Glutamatergic neuron (in vitro differentiated cells): ENCODE measurements around the gene SNHG17. TPM values are rescaled to one million over a fixed set of nuclear protein-coding genes. Genes with fewer than 3 reads are reported as not detected.

ENCODE experiments used
- DNase-seq: peaks from one replicate; pipeline ENCODE4 v3.0.0; 2022
- H3K27ac Mint-ChIP-seq: one replicate; pipeline ENCODE4 v1.8.0; 2020; ENCODE audit warnings: mild to moderate bottlenecking, mixed read lengths, inconsistent platforms; ENCODE audit not compliant: unreplicated experiment
- H3K27me3 Mint-ChIP-seq: one replicate; pipeline ENCODE4 v1.8.0; 2020; ENCODE audit warnings: mild to moderate bottlenecking, moderate library complexity, mixed read lengths, inconsistent platforms; ENCODE audit not compliant: unreplicated experiment
- H3K36me3 Mint-ChIP-seq: one replicate; pipeline ENCODE4 v1.8.0; 2020; ENCODE audit warnings: mild to moderate bottlenecking, mixed read lengths, inconsistent platforms; ENCODE audit not compliant: unreplicated experiment
- H3K4me1 Mint-ChIP-seq: one replicate; pipeline ENCODE4 v1.8.0; 2020; ENCODE audit warnings: mild to moderate bottlenecking, low read depth, mixed read lengths, inconsistent platforms; ENCODE audit not compliant: unreplicated experiment
- H3K4me3 Mint-ChIP-seq: one replicate; pipeline ENCODE4 v1.8.0; 2020; ENCODE audit warnings: mild to moderate bottlenecking, mixed read lengths, inconsistent platforms; ENCODE audit not compliant: unreplicated experiment
- H3K9me3 Mint-ChIP-seq: one replicate; pipeline ENCODE4 v1.8.0; 2020; ENCODE audit warnings: mild to moderate bottlenecking, moderate library complexity, mixed read lengths, inconsistent platforms; ENCODE audit not compliant: unreplicated experiment
- total RNA-seq: library from RNA; stranded (reverse); fragmentation: NEBNext Ultra II Directional; extraction: Animal tissue kit (Norgen Biotek cat#: 25700); gene quantifications from one replicate; pipeline ENCODE4 v1.2.1, GENCODE V29; 2021; ENCODE audit not compliant: unreplicated experiment
- TF ChIP-seq, protein P1 (sequence below): fragments of 200-600 bp; sonication (generic); IDR thresholded peaks from one replicate; pipeline ENCODE4 v1.5.0; 2021; ENCODE audit not compliant: partially characterized antibody, unreplicated experiment

The SNHG17 gene
- total RNA-seq, 1 donor from 2014 or later: 33.0 TPM

DNA sequence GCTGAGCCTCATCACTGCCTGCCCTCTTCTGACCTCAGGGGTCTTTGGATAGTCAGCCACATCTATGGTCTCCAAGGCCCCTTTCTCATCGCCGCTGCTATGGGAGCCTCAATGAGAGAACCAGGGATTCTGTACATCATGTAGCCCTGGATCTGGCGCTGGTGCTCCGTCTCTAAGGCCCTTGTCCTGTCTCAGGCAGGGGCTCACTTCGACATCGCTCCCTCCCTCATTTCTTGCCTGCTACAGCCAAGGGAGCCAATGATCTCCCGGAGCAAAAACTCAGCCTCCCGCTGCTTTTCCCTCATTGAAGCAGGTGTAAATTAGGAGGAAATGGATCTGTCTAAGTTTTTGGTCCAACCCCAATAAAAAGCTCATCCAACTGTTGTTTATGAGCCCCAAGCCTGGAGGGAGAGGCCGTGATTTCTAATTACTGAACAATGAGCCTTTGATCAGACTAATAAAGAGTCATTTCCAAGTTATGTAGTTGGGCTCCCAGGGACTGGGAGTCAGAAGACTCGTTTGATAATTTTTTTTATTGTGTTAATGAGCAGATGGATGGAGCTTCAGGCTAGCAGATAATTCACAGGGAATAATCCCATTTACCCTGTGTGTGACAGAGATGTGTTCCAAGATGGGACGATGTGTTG lies 58.0 kb downstream of the SNHG17 start:
- H3K36me3 Mint-ChIP-seq: no peaks in the 10 kb centered on the region
- TF ChIP-seq, protein P1, sequence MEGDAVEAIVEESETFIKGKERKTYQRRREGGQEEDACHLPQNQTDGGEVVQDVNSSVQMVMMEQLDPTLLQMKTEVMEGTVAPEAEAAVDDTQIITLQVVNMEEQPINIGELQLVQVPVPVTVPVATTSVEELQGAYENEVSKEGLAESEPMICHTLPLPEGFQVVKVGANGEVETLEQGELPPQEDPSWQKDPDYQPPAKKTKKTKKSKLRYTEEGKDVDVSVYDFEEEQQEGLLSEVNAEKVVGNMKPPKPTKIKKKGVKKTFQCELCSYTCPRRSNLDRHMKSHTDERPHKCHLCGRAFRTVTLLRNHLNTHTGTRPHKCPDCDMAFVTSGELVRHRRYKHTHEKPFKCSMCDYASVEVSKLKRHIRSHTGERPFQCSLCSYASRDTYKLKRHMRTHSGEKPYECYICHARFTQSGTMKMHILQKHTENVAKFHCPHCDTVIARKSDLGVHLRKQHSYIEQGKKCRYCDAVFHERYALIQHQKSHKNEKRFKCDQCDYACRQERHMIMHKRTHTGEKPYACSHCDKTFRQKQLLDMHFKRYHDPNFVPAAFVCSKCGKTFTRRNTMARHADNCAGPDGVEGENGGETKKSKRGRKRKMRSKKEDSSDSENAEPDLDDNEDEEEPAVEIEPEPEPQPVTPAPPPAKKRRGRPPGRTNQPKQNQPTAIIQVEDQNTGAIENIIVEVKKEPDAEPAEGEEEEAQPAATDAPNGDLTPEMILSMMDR: no peak
- H3K9me3 Mint-ChIP-seq: peaks cover 3% of the 10 kb centered on the region
- no peak overlapping the region for H3K4me3 Mint-ChIP-seq
- peaks cover 3% of the 10 kb centered on the region for H3K27me3 Mint-ChIP-seq
- DNase-seq: no peak
- H3K27ac Mint-ChIP-seq: no peak overlapping the region
- H3K4me1 Mint-ChIP-seq: no peaks in the 10 kb centered on the region

DNA sequence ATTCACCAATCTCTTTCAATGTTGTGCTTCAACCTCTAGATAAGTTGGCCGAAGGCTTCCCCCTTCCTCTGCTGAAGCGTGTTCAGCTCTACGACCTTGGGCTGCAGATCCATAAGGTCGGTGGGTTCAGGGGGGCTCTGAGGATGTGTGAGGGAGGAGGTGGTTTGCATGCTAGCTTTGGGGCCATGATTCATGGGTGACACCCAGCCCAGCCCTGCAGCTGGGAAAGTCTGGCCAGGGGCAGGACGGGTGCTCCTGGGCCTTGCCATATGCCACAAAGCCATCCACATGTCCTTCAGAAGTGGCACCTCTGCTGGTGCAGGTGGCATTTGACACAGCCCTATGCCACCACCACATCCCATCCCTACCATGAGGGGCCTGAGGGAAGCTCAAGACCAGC lies 61.2 kb downstream of the SNHG17 start:
- Mint-ChIP-seq H3K27me3 (peaks cover 3% of the 10 kb centered on the region), H3K9me3 (peaks cover 3% of the 10 kb centered on the region), H3K27ac (no peak overlapping the region), H3K36me3 (no peaks in the 10 kb centered on the region), H3K4me3 (no peak overlapping the region), H3K4me1 (no peaks in the 10 kb centered on the region)
- no peak for DNase-seq
- TF ChIP-seq, protein P1: no peak

DNA sequence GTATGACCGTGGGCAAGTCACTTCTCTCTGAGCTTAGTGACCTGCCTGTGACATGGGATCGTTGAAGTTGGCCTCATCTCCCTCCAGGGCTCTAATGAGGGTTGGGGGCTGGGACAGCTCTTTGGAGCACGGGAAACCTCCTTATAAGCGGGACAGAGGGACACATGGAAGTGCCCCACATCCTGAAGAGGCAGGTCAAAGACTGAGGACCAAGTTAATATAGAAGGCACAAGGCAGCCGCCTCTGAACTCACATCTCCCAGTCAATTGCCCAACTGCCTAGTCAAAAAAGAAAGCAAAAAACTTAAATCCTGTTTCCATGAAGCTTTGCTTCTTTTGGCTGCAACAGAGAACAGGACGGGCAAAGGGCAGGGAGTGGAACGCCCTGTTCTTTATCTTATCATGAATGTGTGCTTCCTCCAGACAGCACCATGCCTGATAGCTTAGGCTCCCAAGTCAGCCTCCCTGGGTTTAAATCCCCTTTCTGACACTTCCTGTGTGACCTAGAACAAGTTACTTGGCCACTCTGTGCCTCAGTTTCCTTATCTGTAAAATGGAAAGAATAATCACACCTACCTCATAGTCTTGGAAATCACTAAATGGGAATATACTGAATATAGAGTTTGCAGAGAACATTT lies 61.8 kb downstream of the SNHG17 start:
- no peaks in the 10 kb centered on the region for H3K36me3 Mint-ChIP-seq
- H3K4me3 Mint-ChIP-seq: no peak overlapping the region
- no peak overlapping the region for H3K27ac Mint-ChIP-seq
- H3K4me1 Mint-ChIP-seq: no peaks in the 10 kb centered on the region
- no peak for DNase-seq
- TF ChIP-seq, protein P1: no peak
- peaks cover 3% of the 10 kb centered on the region for H3K27me3 Mint-ChIP-seq
- H3K9me3 Mint-ChIP-seq: peaks cover 3% of the 10 kb centered on the region

DNA sequence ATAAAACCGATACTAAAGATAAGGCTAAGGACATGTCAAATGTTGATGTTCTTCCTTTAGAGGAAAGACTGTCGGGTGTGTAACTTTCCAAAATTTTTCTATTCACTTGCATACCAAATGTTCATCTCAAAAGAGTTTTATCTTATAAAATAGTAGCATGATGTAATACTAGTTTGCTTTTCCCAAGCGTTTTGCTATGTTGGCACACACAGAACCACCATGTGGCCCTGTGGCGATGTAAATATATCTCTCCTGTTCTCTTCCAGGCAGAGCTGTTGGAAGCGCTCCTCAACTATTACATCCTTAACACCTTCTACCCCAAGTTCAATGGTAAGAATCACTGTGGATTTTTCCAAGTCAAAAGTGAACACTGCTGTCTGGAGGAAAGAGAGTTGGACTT lies 62.3 kb downstream of the SNHG17 start:
- H3K9me3 Mint-ChIP-seq: peaks cover 3% of the 10 kb centered on the region
- no peak overlapping the region for H3K27ac Mint-ChIP-seq
- H3K4me1 Mint-ChIP-seq: no peaks in the 10 kb centered on the region
- no peaks in the 10 kb centered on the region for H3K36me3 Mint-ChIP-seq
- H3K27me3 Mint-ChIP-seq: peaks cover 3% of the 10 kb centered on the region
- H3K4me3 Mint-ChIP-seq: no peak overlapping the region
- DNase-seq: no peak
- TF ChIP-seq, protein P1: no peak

Other genes starting within 250 kb of the SNHG17 start
- gene KIAA1755, start 174.6 kb downstream of the SNHG17 start, total RNA-seq: 1.6 TPM
- not detected for gene BPI, start 131.2 kb downstream of the SNHG17 start, total RNA-seq
- gene LBP, start 88.8 kb downstream of the SNHG17 start, total RNA-seq: not detected
- gene RALGAPB, start 37.5 kb upstream of the SNHG17 start, total RNA-seq: 54.6 TPM
- not detected for gene ADIG, start 145.9 kb upstream of the SNHG17 start, total RNA-seq
- gene ARHGAP40, start 166.5 kb upstream of the SNHG17 start, total RNA-seq: not detected